Mesendoderm (in vitro differentiated cells): ENCODE results near the gene CCDC150.
"Not testable (repeated sequence)": the region's sequence is repeated elsewhere in the genome, so short reads cannot be mapped to it uniquely, and the experiment has no call there.

Experiments used
- DNase-seq: peaks from one replicate; pipeline ENCODE4 v3.0.0; 2013
- H2AK5ac ChIP-seq: 2 replicates; pipeline ENCODE4 v1.6.1; 2013; ENCODE audit warnings: low read length, inconsistent platforms
- H2BK120ac ChIP-seq: 2 replicates; pipeline ENCODE4 v1.6.1; 2013; ENCODE audit warnings: low read depth, mild to moderate bottlenecking, low read length, moderate library complexity, mixed read lengths
- H2BK15ac ChIP-seq: replicated peaks from 2 replicates; pipeline ENCODE4 v1.6.1; 2013; ENCODE audit warnings: low read depth, mild to moderate bottlenecking, moderate library complexity
- H2BK5ac ChIP-seq: 2 replicates; pipeline ENCODE4 v1.6.1; 2013; ENCODE audit warnings: low read length, inconsistent platforms
- H3K18ac ChIP-seq: 2 replicates; pipeline ENCODE4 v1.6.1; 2013; ENCODE audit warnings: mild to moderate bottlenecking, low read length, mixed read lengths
- H3K23ac ChIP-seq: one replicate; pipeline ENCODE4 v1.6.1; 2013; ENCODE audit warnings: low read length
- H3K27ac ChIP-seq: 2 replicates; pipeline ENCODE4 v1.5.1; 2013; ENCODE audit warnings: low read depth, mild to moderate bottlenecking, inconsistent platforms, low read length, moderate library complexity
- H3K27me3 ChIP-seq: 2 replicates; pipeline ENCODE4 v1.6.1; 2013; ENCODE audit warnings: low read length, control low read depth, mild to moderate bottlenecking, inconsistent platforms; ENCODE audit not compliant: insufficient read depth, poor library complexity
- H3K36me3 ChIP-seq: 2 replicates; pipeline ENCODE4 v1.6.1; 2013; ENCODE audit warnings: low read length, inconsistent platforms; ENCODE audit not compliant: control insufficient read depth, insufficient read depth
- H3K4ac ChIP-seq: one replicate; pipeline ENCODE4 v1.6.1; 2013; ENCODE audit warnings: low read depth, mild to moderate bottlenecking, low read length, moderate library complexity
- H3K4me1 ChIP-seq: 2 replicates; pipeline ENCODE4 v1.6.1; 2013; ENCODE audit warnings: low read depth, low read length, inconsistent platforms; ENCODE audit not compliant: control insufficient read depth
- H3K4me2 ChIP-seq: 2 replicates; pipeline ENCODE4 v1.6.1; 2013; ENCODE audit warnings: low read length
- H3K4me3 ChIP-seq: 2 replicates; pipeline ENCODE4 v1.5.1; 2013; ENCODE audit warnings: mild to moderate bottlenecking, low read length
- H3K56ac ChIP-seq: one replicate; pipeline ENCODE4 v1.6.1; 2013; ENCODE audit warnings: low read length
- H3K79me1 ChIP-seq: 2 replicates; pipeline ENCODE4 v1.6.1; 2013; ENCODE audit warnings: low read length, inconsistent platforms
- H3K79me2 ChIP-seq: 2 replicates; pipeline ENCODE4 v1.6.1; 2013; ENCODE audit warnings: mild to moderate bottlenecking, low read length; ENCODE audit not compliant: control insufficient read depth, insufficient read depth
- H3K9ac ChIP-seq: 2 replicates; pipeline ENCODE4 v1.6.1; 2013; ENCODE audit warnings: low read length, inconsistent platforms
- H4K5ac ChIP-seq: one replicate; pipeline ENCODE4 v1.6.1; 2013; ENCODE audit warnings: low read length
- H4K8ac ChIP-seq: one replicate; pipeline ENCODE4 v1.6.1; 2013; ENCODE audit warnings: low read depth, mild to moderate bottlenecking, control low read depth, low read length, moderate library complexity
- WGBS: extraction: QIAGEN DNeasy Blood & Tissue Kit; methylation state at CpG from one replicate; pipeline ENCODE4 v1.1.7; 2013; ENCODE audit warnings: low lambda C conversion rate, missing lambda C conversion rate; ENCODE audit not compliant: insufficient coverage; ENCODE audit errors: extremely low coverage; 5-methylcytosine and 5-hydroxymethylcytosine counted together

CCDC150 gene

DNA sequence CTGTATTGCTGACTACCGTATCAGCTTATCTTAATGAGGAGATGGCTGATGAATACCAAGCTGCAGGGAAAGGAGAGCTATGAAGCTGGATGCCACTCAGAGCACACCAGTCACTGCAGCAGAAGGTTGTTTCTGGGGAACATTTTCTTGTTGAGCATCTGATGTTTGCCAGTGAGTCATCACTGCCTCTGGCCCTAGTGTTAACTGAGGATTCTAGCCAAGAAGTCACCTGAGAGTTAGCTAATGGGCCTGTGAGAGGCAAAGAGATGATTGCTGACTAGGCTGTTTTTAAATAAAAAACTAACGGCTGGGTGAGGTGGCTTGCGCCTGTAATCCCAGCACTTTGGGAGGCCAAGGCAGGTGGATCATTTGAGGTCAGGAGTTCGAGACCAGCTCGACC lies 37.9 kb downstream of the CCDC150 start:
- DNase-seq = peak; percentile 20
- no peak overlapping the region for H4K8ac ChIP-seq
- no peaks in the 10 kb centered on the region for H3K36me3 ChIP-seq
- H3K56ac ChIP-seq = no peak overlapping the region
- H2AK5ac ChIP-seq = no peak overlapping the region
- no peak overlapping the region for H4K5ac ChIP-seq
- no peak overlapping the region for H3K4me3 ChIP-seq
- H3K27me3 ChIP-seq = no peaks in the 10 kb centered on the region
- no peak overlapping the region for H3K27ac ChIP-seq
- H3K18ac ChIP-seq = no peak overlapping the region
- H2BK5ac ChIP-seq = no peak overlapping the region
- no CpG with 5 or more reads among the region's 5 CpGs for WGBS
- H3K4ac ChIP-seq = no peak overlapping the region
- H2BK15ac ChIP-seq = no peak overlapping the region
- no peaks in the 10 kb centered on the region for H3K79me1 ChIP-seq
- H3K9ac ChIP-seq = no peak overlapping the region
- no peak overlapping the region for H2BK120ac ChIP-seq
- H3K23ac ChIP-seq = no peak overlapping the region
- H3K4me1 ChIP-seq = no peaks in the 10 kb centered on the region
- no peaks in the 10 kb centered on the region for H3K79me2 ChIP-seq
- H3K4me2 ChIP-seq = no peak overlapping the region

DNA sequence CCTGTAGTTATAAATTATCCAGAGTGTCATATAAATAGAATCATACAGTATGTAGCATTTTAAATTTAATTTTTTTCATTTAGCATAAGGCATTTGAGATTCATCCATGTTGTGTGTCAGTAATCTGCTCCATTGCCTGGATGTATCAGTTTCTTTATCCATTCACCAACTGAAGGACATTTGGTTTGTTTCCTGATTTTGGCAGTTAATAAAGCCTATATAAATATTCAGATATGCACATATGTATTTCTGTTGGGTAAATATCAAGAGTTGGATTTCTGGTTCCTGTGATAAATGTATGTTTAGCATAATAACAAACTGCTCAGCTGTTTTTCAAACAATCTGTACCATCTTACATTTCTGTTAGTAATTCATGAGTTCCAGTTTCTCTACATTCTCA lies 39.9 kb downstream of the CCDC150 start:
- no peak overlapping the region for H3K4me2 ChIP-seq

DNA sequence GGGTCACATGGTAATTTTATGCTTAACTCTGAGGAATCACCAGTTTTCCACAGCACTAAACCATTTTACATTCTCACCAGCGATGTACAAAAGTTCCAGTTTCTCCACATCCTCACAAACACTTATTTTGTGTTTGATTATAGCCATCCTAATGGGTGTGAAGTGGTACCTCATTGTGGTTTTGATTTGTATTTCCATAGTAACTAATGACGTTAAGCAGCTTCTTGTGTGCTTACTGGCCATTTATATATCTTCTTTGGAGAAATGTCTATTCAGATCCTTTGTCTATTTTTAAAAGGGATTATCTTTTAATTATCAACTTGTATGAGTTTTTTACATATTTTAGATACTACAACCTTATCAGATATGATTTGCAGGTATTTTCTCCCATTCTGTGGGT lies 42.0 kb downstream of the CCDC150 start:
- H3K9ac ChIP-seq = no peak overlapping the region
- no peak overlapping the region for H4K5ac ChIP-seq
- no peak overlapping the region for H2BK5ac ChIP-seq
- H3K4me1 ChIP-seq = no peaks in the 10 kb centered on the region
- no peak overlapping the region for H3K4me3 ChIP-seq
- no peak overlapping the region for H3K56ac ChIP-seq
- no peaks in the 10 kb centered on the region for H3K79me2 ChIP-seq
- H3K23ac ChIP-seq = no peak overlapping the region
- H3K18ac ChIP-seq = no peak overlapping the region
- H3K36me3 ChIP-seq = no peaks in the 10 kb centered on the region
- H3K27me3 ChIP-seq = no peaks in the 10 kb centered on the region
- H2AK5ac ChIP-seq = no peak overlapping the region
- no peak for DNase-seq
- H3K79me1 ChIP-seq = no peaks in the 10 kb centered on the region
- no peak overlapping the region for H3K27ac ChIP-seq
- no peak overlapping the region for H4K8ac ChIP-seq
- WGBS = no CpG with 5 or more reads among the region's 2 CpGs
- H2BK120ac ChIP-seq = no peak overlapping the region
- H3K4me2 ChIP-seq = no peak overlapping the region
- no peak overlapping the region for H3K4ac ChIP-seq
- no peak overlapping the region for H2BK15ac ChIP-seq

More for the DNA sequence above, 39.9 kb downstream of the CCDC150 start:
- H2AK5ac ChIP-seq = no peak overlapping the region
- no peak overlapping the region for H3K18ac ChIP-seq
- no peak overlapping the region for H2BK120ac ChIP-seq
- H3K36me3 ChIP-seq = no peaks in the 10 kb centered on the region
- H3K27ac ChIP-seq = no peak overlapping the region
- H3K23ac ChIP-seq = no peak overlapping the region
- H3K4me3 ChIP-seq = no peak overlapping the region
- H3K9ac ChIP-seq = no peak overlapping the region
- no peak overlapping the region for H4K5ac ChIP-seq
- no peak overlapping the region for H2BK5ac ChIP-seq
- no peak overlapping the region for H2BK15ac ChIP-seq
- no peak overlapping the region for H3K56ac ChIP-seq
- no peaks in the 10 kb centered on the region for H3K4me1 ChIP-seq
- DNase-seq = no peak
- no peak overlapping the region for H4K8ac ChIP-seq
- no peaks in the 10 kb centered on the region for H3K27me3 ChIP-seq
- no peaks in the 10 kb centered on the region for H3K79me1 ChIP-seq
- no peak overlapping the region for H3K4ac ChIP-seq
- no peaks in the 10 kb centered on the region for H3K79me2 ChIP-seq

DNA sequence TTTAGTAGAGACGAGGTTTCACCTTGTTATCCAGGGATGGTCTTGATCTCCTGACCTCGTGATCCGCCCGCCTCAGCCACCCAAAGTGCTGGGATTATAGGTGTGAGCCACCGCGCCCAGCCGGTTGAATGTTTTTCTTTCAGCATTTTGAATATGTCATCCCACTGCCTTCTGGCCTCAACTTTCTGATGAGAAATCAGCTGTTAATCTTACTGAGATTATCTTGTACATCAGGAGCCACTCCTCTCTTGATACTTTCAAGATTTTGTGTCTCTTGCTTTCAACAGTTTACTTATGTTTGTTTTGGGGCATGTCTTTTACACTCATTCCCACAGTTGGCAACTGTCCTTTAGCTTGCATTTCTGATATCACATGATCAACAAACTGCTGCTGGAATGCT lies 46.3 kb downstream of the CCDC150 start:
- Histone ChIP-seq H3K79me2 (no peaks in the 10 kb centered on the region), H3K9ac (no peak overlapping the region)
- WGBS = no CpG with 5 or more reads among the region's 7 CpGs

DNA sequence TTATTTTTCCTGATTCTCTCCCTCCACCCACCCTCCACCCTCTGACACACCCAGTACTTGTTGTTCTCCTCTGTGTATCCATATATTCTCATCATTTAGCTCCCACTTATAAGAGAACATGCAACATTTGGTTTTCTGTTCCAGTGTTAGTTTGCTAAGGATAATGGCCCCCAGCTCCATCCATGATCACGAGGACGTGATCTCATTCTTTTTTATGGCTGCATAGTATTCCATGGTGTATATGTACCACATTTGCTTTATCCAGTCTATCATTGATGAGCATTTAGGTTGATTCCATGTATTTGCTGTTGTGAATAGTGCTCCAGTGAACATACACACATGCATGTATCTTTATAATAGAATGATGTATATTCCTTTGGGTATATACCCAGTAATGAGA lies 47.2 kb downstream of the CCDC150 start:
- WGBS = no CpG with 5 or more reads among the region's 2 CpGs
- not testable (repeated sequence) for H3K23ac ChIP-seq, H2BK120ac ChIP-seq, H3K27me3 ChIP-seq, H2BK5ac ChIP-seq, H3K9ac ChIP-seq, H2AK5ac ChIP-seq, H3K56ac ChIP-seq, H3K79me2 ChIP-seq, H3K4me3 ChIP-seq, H4K5ac ChIP-seq, H3K79me1 ChIP-seq, H3K18ac ChIP-seq, H3K36me3 ChIP-seq, H3K27ac ChIP-seq, H3K4me1 ChIP-seq, H3K4ac ChIP-seq, H2BK15ac ChIP-seq, H3K4me2 ChIP-seq, DNase-seq, H4K8ac ChIP-seq

More for the DNA sequence above, 46.3 kb downstream of the CCDC150 start:
- Histone ChIP-seq H4K8ac (no peak overlapping the region), H2BK120ac (no peak overlapping the region), H2BK15ac (no peak overlapping the region), H2AK5ac (no peak overlapping the region), H3K18ac (no peak overlapping the region), H4K5ac (no peak overlapping the region), H3K4ac (no peak overlapping the region), H3K4me3 (no peak overlapping the region), H3K36me3 (no peaks in the 10 kb centered on the region), H3K23ac (no peak overlapping the region), H3K4me2 (no peak overlapping the region), H3K27me3 (no peaks in the 10 kb centered on the region), H3K4me1 (no peaks in the 10 kb centered on the region), H3K27ac (no peak overlapping the region), H3K56ac (no peak overlapping the region), H2BK5ac (no peak overlapping the region), H3K79me1 (no peaks in the 10 kb centered on the region)
- no peak for DNase-seq

DNA sequence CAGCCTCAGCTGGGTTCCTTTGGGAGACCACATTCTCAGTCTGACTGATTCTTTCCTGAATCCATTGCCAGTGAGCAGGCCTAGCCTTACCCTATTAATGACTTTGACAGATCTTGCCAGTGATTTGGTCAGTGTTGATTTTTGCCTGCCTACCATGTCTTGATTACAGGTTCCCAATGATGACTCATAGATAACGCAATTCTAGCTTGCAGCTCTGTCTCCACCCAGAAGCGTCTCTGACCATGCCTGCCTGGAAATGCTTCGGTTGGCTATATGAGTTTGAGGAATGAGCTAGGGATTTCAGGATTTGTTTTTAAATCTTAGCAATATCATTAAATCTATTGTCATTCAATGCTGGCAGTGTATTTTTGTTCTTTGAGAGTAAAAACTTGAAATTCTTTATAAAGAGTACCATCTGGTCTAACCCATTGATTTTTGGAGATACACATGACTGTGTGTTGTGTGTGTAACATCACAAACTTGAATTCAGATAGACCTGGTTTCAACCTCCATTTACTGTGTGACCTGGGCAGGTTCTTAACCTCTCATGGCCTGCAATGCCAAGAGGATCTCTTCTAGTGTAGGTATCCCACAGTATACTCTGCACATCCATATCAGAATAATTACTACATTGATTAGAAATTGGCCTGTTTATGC lies 57.0 kb downstream of the CCDC150 start:
- no peak overlapping the region for H2BK120ac ChIP-seq
- WGBS = no CpG with 5 or more reads among the region's 3 CpGs
- no peaks in the 10 kb centered on the region for H3K79me2 ChIP-seq
- no peaks in the 10 kb centered on the region for H3K79me1 ChIP-seq
- no peak overlapping the region for H2BK5ac ChIP-seq
- H3K4me3 ChIP-seq = no peak overlapping the region
- no peak overlapping the region for H3K18ac ChIP-seq
- H2AK5ac ChIP-seq = no peak overlapping the region
- DNase-seq = peak; percentile 77
- H3K4ac ChIP-seq = no peak overlapping the region
- no peak overlapping the region for H3K27ac ChIP-seq
- no peak overlapping the region for H3K9ac ChIP-seq
- H4K8ac ChIP-seq = no peak overlapping the region
- no peak overlapping the region for H3K4me2 ChIP-seq
- H3K23ac ChIP-seq = no peak overlapping the region
- H4K5ac ChIP-seq = no peak overlapping the region
- H3K56ac ChIP-seq = no peak overlapping the region
- H3K4me1 ChIP-seq = no peaks in the 10 kb centered on the region
- H3K27me3 ChIP-seq = no peaks in the 10 kb centered on the region
- no peaks in the 10 kb centered on the region for H3K36me3 ChIP-seq
- no peak overlapping the region for H2BK15ac ChIP-seq
